Activated CD4-positive, CD25-positive, alpha-beta regulatory T cell (primary cell): ENCODE results near the gene RARA.
"Not testable (repeated sequence)": the region's sequence is repeated elsewhere in the genome, so short reads cannot be mapped to it uniquely, and the experiment has no call there.

Experiments
- DNase-seq, 4 experiments: peaks; one replicate each; lab custom pipeline; 2025; lab: John Stamatoyannopoulos, UW

The RARA gene

GRCh38 chr17:40298726-40299125 lies 10.3 kb upstream of the RARA start:
- no peak for DNase-seq

DNA sequence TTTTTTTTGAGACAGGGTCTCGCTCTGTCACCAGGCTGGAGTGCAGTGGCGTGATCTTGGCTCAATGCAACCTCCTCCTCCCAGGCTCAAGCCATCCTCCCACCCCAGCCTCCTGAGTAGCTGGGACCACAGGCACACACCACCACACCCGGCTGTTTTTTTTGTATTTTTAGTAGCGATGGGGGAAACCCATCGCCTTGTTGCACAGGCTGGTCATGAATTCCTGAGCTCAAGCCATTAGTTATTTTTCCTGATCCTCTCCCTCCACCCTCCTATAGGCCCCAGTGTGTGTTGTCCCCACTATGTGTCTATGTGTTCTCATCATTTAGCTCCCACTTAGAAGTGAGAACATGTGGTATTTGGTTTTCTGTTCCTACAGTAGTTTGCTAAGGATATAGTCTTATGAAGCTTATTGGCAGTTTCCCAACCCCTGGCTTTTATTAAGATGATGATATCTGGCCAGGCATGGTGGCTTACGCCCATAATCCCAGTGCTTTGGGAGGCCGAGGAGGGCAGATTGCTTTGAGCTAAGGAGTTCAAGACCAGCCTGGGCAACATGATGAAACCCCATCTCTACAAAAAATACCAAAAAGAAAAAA lies 9.7 kb upstream of the RARA start:
- not testable (repeated sequence) for DNase-seq

DNA sequence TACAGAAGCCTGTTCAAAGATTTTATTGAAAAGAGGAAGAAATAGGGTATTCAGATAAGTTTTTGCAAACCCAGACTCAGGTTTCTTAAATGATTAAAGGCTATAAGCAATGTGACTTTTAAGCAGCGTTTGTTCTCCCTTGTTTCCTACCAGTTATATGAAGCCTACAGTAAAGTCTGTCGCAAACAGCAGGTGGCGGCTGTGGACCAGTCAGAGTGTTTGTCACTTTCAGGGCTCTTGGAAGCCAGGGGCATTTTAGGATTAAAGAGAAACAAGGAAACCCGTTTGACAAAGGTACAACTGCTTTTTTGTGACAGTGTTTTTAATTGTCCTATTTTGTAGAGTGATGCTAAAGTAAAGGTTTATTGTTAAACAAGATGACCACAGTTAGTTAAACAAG lies 7.7 kb upstream of the RARA start:
- DNase-seq: no peak

DNA sequence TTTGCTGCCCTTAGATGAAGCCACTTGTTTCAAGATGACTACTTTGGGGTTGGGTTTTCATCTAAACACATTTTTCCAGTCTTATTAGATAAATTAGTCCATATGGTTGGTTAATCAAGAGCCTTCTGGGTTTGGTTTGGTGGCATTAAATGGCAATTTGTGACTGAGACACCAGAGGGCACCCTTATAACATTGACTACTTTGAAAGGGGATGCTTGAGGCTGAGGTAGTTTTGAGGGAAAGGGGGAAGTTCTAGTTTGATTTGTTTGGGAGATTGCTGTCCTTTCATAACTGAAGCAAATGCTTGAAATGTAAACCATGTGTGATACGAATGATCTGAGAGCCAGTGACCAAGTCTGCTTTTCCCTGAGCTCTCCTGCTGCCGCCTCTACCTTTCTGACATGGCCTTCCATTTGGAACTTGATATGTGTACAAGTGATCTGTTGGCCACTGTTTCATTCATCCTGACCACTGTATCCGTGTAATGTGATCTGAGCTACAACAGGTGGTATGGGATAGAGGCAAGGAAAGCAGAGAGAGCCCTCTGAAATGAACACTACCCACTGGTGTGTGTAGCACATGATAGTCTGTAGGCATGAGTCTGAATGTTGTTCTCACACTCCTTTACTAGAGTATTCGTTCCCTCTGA lies 5.8 kb upstream of the RARA start:
- peak in 2 of 4 experiments; percentile 25 to 28 for DNase-seq

- DNase-seq: no peak
Measured at GRCh38 chr17:40303708-40304551, 5.0 kb upstream of the RARA start.

GRCh38 chr17:40304552-40304863 lies 4.5 kb upstream of the RARA start:
- not testable (repeated sequence) for DNase-seq

DNA sequence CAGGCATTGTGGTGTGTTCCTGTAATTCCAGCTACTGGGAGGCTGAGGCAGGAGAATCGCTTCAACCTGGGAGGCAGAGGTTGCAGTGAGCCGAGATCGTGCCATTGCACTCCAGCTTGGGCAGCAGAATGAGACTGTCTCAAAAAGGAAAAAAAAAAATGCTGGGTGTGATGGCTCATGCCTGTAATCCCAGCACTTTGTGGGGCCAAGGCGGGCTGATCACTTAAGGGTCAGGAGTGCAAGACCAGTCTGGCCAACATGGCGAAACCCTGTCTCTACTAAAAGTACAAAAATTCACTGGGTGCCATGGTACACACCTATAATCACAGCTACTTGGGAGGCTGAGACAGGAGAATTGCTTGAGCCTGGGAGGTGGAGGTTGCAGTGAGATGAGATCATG lies 4.1 kb upstream of the RARA start:
- DNase-seq: not testable (repeated sequence)

DNA sequence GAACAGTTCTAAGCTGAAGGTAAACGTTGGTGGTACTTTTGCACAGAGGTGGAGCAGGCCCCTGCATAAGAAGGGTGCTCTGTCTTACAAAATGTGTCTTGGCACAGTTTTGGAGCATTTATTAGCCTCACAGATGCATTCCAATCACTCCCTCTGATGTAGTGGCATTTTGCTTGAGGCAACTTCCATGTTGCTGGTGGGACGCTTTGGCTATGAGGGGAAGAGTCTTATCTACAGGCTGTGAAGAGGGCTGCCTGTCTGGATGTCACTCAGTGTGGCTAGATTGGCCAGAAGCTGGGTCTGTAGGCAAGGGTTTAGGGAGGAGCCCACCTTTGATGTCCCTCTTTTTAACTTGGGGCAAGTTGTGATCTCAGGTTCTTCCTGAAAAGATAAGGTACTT lies 2.6 kb upstream of the RARA start:
- DNase-seq: no peak

- DNase-seq: no peak
Measured at GRCh38 chr17:40307001-40307730, 1.8 kb upstream of the RARA start.

DNA sequence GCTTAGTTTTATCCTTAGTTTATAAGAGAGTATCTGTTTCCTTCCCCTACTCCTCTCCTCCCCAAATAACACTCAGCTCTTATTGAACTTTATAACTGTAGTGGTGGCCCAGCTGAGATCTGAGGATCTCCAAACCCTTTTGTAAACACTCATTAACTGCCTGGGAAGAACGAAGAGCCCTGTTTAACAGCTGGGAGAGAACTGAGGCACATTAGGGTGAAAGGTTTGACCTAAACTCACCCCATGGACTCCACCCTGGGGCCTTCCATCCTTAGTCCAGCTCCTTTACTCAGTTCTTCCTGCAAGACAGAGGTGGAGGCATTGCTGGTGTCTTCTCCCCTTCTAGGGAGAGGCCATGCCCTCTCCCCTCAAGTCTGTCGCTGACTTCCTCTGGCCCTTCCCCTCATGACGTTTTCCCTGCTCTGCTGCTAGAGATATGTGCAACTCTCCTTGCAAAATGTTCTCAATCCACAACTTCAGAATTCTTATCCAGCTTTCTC lies 1.2 kb upstream of the RARA start:
- no peak for DNase-seq

DNA sequence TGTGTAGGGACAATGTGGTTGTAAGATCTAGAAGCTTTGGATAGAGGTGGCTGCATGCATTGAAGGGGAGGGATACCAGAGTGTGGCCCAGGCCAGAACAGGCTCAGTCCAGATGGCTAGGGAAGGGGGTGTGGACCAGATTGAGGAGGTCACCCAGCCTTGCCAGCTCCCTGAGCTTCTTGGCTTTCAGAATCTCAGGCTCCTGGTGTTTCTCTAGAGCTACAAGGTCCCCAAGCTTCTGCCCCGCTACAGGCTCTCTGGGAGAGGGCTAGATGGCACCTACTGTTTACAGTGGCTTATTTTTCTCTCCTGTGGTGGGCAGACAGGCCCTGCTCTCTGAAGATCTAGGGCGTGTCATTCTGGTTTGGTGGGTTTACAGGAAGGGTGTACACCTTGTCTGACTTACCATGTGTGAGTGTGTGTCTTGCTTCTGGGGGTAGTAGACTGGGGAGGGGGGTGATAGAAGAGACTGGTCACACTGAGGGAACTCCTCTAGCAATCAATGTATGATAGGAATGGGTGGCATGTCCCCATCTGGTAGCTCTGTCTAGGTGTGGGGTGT lies 1.1 kb downstream of the RARA start:
- no peak for DNase-seq

DNA sequence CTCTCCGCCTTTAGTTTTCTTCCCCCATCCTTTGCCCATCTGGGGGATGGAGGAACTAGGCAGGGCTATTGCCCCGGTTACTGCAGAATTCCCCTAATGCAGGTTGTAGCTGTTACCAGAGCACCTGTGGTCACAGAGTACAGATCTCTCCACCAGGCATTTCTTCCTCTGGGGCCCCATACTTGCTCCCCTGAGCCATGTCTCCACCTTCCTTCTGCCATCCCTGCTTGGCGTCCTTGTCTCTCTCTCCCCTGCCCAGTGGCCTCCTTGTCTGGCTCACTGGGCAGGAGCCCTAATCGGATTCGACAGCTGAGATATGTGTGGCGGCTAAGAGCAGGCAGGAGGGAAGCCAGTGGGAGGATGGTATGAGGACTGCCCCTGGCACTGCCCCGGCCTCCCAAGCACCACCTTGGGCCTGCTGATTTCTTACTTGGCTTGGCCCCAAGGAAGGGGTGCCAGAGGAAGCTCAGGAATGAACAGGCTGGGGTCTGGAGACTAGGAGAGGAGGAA lies 2.0 kb downstream of the RARA start:
- no peak for DNase-seq

- DNase-seq: no peak
Measured at GRCh38 chr17:40311575-40311974, 2.6 kb downstream of the RARA start.

DNA sequence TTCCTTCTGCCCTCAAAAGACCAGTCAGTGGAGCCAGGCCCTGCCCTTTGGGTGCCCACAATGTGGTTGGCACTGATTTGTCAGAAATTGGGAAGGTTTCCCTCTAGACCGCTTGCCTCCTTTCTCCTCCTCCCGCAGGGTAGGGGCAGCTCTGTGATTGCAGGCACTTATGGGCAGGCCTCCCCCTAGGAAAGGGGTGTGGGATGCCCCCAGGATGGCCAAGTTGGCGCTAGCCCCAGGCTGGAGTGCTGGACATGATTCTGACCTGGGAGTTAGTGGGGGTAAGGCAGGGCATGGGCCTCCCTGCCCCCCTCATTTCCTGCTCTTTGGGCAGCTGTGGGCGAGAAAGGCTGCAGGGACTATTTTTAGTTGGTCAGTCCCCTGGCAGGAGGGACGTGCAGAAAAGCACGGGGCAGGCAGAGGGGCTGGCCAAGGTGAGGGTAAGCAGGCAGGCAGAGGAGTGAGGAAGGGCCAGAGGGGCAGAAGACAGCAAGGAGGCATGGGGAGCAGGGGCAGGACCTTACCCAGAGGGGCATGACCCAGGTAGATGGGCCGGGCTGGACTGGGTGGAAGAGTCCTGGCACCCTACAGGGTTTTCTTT lies 3.3 kb downstream of the RARA start:
- no peak for DNase-seq

DNA sequence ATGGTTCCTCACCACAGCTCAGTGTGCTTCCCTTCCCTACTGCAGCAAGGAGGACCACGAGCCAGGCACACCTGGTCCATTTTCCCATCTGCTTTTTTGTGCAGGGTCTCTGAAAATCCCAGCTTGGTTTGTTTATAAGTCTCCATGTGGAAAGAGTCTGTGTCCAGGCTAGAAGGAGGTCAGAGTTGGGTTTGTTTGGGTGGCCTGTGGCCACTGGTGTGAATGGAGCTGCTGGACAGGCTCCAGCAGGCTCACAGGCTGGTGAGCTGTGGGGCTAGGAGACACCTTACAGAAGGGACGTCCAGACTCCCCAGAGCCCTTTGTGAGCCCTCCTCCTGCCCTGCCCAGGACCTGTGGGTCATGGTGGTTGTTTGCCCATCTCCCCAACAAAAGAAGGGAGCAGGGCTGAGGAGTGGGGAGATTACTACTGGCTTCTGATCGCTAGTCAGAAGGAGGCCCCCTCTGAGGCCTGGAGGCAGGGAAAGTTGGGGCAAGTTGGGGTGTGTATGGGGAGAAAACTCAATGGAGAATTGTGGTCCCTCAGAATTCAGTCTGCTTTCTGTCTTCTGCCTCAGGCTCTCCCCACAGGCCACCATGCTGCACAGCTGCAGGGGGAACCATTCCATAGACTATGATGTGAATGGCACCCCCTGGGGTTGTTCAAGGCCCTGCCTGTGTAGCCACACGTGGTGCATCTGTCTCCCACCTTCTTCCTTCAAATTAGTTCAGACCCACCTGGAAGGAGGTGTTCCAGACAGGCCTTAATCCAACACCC lies 4.1 kb downstream of the RARA start:
- no peak for DNase-seq

- DNase-seq: no peak
Measured at GRCh38 chr17:40313668-40314583, 4.9 kb downstream of the RARA start.

DNA sequence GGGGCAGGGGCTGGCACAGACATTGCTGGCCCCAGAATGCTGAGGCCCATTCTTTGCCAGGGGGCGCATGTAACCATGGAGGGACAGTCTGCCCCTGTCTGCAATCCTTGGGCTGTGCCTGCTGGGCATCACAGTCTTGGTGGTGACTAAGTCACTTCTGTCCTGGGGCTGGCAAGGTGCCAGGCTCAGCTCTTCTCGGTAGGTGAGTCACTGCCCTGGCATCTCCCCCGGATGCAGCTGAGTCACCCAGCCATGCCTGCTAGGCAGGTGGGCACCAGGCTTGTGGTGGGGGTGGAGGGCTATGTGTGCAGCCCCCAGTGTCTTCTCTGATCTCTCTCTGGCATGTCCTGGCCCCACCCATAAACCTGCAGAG lies 5.6 kb downstream of the RARA start:
- DNase-seq: peak; percentile 64 to 88 (median 76)

DNA sequence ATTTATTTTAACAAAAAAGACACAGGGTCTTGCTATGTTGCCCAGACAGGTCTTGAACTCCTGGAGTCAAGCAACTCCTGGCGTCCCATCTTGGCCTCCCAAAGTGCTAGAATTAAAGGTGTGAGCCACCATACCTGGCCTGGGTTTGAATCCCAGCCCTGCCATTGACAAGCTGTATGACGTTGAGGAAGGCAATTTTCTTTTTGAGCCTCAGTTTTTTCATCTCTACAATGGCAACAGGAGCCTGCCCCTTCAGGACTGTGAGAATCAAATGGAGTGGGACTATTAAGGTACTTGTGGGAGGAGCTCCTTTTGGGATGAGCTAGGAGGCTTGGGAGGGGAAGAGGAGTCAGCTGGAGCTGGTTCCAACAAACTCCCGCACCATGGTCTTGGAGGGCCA lies 6.2 kb downstream of the RARA start:
- no peak for DNase-seq

GRCh38 chr17:40315678-40316570 lies 6.9 kb downstream of the RARA start:
- no peak for DNase-seq
